AG08395 (cell line): ENCODE data around the gene PARM1.

Experiments used
- DNase-seq: peaks from one replicate; pipeline ENCODE4 v3.0.0; 2012; ENCODE audit warnings: mixed read lengths, low spot score

Gene PARM1

GRCh38 chr4:74942251-74942917 is 9.5 kb downstream of the PARM1 start:
- DNase-seq = no peak

DNA sequence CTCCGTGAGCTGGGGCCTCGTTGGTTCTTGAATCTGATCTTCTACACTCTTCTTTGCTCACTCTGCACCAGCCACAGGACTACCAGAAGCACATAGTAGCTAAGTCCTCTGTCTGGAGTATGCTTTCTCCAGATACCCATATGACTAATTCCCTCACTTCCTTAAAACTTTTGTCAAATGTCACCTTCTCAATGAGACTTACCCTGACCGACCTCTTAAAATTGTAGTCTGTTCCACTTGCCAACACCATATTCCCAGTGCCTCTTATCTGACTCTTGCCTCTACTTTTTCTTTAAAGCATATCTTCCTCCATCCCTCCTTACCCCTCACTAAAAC is 10.0 kb downstream of the PARM1 start:
- DNase-seq = no peak

DNA sequence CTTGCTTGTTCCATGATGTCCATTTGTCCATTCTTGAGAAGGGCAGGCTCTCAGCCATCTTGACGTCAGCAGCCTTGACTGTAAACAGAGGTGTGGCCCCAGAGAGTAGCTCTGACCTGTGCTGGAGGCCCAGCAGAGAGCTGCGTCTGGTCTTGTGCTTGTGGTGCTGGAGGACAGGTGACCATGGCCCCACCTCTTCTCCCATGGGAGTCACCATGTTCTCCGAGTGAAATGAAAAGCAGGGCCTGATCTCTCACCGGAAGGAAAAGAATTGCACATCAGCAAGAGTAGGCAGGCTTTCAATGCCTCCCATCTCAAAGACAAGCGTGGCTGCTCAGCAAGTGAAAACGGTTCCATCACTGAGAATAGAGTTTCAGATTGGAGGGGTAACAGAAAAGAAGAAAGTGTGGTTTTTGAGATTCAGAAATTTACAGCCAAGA is 11.5 kb downstream of the PARM1 start:
- DNase-seq = no peak

DNA sequence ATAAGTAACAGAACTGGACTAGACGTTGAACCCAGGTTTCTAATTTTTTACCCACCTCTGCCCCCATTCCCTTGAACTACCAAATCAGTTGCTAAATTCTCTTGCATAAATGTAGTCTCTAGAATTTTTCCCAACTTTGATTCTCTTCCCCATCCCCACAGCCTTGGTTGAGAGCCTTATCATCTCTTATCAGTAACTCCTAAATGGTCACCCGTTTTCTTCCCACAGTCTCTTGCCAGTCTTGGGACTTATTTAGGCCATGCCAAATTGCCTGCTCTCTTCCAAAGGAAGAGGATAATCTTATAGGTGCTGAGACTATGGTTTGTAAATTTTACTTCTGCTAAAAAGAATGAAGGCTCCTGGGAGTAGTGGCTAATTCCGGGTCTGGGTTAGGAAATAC is 13.3 kb downstream of the PARM1 start:
- no peak for DNase-seq

GRCh38 chr4:74947798-74948197 is 14.9 kb downstream of the PARM1 start:
- no peak for DNase-seq

DNA sequence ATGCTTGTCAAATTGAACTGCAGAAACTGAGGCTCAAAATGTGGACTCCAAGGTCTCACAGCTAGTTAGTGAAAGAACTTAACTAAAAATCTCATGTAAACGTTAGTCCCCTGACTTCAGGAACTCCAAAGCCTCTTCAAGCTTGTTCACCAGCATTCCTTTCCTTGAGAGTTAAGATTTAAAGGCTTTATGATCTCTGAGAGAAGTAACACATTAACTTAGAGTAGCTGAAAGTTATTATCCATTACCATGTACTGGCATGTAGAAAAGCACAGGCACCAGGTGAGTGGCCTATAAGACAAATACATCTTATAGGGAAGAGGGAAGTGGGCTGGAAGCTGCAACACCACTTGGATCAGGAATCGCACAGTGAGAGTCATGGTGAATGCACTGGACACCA is 15.3 kb downstream of the PARM1 start:
- DNase-seq = no peak

DNA sequence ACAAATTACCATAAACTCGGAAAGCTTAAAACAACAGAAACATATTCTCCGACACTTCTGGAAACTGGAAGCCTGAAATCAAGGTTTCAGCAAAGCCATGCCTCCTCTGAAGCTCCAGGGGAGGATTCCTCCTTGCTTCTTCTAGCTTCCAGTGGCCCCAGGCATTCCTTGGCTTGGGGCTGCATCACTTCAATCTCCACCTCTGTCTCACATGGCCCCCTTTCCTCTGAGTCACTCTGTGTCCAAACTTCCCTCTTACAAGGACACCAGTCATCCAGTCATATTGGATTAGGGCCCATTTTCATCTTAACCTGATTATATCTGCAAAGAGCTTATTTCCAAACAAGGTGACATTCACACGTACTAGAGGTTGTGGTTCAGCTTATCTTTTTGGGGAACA is 17.3 kb downstream of the PARM1 start:
- DNase-seq = no peak

- DNase-seq = no peak
Observed at GRCh38 chr4:74950882-74951281, 18.0 kb downstream of the PARM1 start.

DNA sequence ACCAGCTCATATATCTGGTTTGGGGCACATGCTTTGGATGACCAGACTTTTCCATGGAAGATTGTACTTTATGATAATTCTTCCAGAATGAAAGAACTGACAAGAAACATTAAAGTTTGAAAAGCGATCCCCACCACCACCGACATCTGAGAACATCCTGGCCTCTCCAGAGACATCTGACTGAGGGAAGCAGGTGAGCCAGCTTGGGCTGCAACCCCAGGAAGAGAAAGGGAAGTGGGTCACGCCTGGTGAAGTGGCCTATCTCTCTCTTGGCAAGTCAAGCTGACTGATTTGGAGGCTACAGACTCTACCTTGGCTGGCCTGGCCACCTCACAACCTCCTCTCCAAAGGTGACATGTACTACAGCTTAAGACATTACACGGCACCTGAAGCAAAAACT is 20.7 kb downstream of the PARM1 start:
- DNase-seq = no peak

- DNase-seq = no peak
Observed at GRCh38 chr4:74958881-74959280, 26.0 kb downstream of the PARM1 start.

GRCh38 chr4:74961230-74961629 is 28.3 kb downstream of the PARM1 start:
- DNase-seq = no peak

- no peak for DNase-seq
Observed at GRCh38 chr4:74962584-74962983, 29.7 kb downstream of the PARM1 start.

- DNase-seq = no peak
Observed at GRCh38 chr4:74964311-74964710, 31.4 kb downstream of the PARM1 start.

DNA sequence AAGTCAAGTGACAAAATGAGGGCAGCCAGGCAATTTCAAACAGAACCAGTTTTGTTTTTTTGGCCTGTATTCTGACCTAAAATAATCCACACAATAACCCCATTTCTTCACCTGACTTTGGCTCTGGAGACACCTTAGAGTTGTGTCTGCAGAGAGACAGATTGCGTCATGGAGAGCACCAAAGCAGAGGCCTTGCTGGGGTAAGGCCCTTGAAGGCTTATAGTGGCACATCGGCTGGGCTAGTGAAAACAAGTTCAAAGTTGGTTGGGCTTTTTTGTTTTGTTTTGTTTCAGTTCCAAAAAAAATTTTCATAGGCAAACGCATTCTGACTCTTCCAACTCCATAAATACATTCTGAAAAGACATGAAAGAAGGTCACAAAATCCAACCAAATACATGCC is 34.4 kb downstream of the PARM1 start:
- no peak for DNase-seq

GRCh38 chr4:74968456-74969164 is 35.7 kb downstream of the PARM1 start:
- no peak for DNase-seq

GRCh38 chr4:74969507-74970474 is 36.9 kb downstream of the PARM1 start:
- no peak for DNase-seq

DNA sequence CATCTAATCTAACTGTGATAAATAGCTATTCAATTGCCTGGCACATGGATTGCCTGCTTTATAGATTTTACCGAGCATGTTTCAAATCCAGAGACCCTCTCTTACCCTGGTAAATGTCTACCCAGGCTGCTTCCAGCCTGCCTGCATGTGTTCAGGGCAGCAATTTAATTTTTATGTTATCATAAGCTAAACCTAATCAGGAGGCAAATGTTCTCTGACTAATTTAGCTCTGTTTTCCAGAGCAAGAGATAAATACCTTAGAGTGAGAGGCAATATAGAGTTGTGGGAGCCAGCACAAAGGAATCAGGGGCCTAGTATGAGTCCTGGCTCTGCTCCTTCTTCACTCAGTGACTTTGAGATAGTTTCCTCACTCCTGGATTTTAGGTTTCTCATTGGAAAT is 37.7 kb downstream of the PARM1 start:
- DNase-seq = no peak

DNA sequence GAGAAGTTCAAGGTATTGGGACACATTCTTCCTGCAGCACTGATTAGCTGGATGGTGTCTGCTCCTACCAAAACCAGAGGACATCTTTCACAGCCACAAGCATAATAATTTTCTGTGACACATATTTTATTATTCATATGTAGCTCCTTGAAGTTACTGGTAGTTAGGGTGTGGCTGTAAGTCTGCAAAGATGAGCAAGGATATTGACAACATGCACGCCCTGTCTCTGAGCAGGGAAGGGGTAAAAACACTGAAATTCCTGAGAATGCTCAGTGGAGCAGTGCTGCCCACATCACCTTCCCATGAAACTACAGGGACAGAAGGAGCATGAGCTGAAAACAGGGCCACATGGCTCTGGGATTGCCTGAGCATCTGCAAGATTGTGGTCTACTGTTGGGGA is 38.9 kb downstream of the PARM1 start:
- DNase-seq = no peak

GRCh38 chr4:74975082-74975481 is 42.2 kb downstream of the PARM1 start:
- DNase-seq = no peak

DNA sequence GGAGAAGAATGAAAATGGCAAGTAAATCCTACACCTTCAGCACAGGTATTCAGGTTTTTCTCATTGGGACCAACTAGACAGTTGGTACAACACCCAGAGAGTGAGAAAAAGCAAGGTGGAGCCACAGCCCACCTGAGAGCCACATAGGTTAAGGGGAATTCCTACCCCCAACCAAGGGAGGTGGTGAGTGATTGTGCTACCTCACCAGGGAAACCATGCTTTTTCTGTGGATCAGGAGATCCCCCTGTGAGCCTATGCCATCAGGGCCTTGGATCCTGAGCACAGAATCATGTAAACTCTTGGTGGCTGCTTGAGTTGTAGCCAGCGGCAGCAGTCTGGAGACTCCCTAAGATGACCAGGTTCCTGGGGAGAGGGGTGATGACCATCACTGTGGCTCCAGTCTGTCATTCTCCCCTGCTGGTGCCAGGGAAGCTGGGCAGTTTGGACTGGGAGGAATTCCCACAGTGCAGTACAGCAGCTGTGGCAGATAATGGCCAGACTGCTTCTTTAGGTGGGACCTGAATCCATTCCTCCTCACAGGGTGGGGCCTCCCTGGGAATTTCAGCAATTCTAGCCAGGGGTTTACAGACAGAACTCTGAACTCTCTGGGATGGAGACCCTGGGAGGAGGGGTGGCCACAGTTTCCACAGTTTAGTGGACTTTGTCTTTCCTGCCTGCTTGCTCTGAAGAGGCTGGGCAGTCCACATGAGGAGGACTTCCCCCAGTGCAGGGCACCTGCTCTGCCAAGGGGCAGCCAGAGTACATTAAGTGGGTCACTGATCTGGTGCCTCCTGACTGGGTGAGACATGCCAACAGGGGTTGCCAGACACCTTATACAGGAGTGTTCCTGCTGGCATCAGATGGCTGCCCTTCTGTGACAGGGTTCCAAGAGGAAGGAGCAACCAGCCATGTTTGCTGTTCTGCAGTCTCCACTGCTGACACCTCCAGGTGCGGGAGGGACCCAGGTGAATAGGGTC is 43.2 kb downstream of the PARM1 start:
- no peak for DNase-seq

- DNase-seq = no peak
Observed at GRCh38 chr4:74982546-74983252, 49.8 kb downstream of the PARM1 start.
